ENCODE results near the gene RETSAT. TPM values are rescaled to one million over a fixed set of nuclear protein-coding genes. Genes with fewer than 3 reads are reported as not detected.
A peak's percentile ranks its signal among the peaks of the same experiment; 100 is the strongest.

The RETSAT gene
- total and polyA plus RNA-seq, 2 of the 13 experiments (the other 11 are each of a cell fraction or from before 2014, with no cell fraction given), result 46.7 to 61.0 TPM

- peak; percentile 98; the same call in 1 of the 2 replicates for TF ChIP-seq ZNF816 (CRISPR knock-in tag; IDR thresholded peaks at IDR 0.05; ENCODE audit: borderline replicate concordance)
- TF ChIP-seq ZBTB1 (CRISPR knock-in tag; IDR thresholded peaks at IDR 0.05; ENCODE audit: borderline replicate concordance), result no peak
- 0 out of 2 replicates have a peak, but pooled peaks have one; percentile 30 for TF ChIP-seq ZNF138 (CRISPR knock-in tag; IDR thresholded peaks at IDR 0.05; ENCODE audit: low read depth)
- peak; percentile 97; the same call in 1 of the 2 replicates for TF ChIP-seq MTA1 (CRISPR knock-in tag; IDR thresholded peaks at IDR 0.05; ENCODE audit: borderline replicate concordance)
- TF ChIP-seq BRD4 (CRISPR knock-in tag; IDR thresholded peaks at IDR 0.05), result peak; percentile 98
- peak; percentile 92; the same call in 1 of the 2 replicates for TF ChIP-seq DMTF1 (CRISPR knock-in tag; IDR thresholded peaks at IDR 0.05)
- TF ChIP-seq, protein P1, sequence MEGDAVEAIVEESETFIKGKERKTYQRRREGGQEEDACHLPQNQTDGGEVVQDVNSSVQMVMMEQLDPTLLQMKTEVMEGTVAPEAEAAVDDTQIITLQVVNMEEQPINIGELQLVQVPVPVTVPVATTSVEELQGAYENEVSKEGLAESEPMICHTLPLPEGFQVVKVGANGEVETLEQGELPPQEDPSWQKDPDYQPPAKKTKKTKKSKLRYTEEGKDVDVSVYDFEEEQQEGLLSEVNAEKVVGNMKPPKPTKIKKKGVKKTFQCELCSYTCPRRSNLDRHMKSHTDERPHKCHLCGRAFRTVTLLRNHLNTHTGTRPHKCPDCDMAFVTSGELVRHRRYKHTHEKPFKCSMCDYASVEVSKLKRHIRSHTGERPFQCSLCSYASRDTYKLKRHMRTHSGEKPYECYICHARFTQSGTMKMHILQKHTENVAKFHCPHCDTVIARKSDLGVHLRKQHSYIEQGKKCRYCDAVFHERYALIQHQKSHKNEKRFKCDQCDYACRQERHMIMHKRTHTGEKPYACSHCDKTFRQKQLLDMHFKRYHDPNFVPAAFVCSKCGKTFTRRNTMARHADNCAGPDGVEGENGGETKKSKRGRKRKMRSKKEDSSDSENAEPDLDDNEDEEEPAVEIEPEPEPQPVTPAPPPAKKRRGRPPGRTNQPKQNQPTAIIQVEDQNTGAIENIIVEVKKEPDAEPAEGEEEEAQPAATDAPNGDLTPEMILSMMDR (CRISPR knock-in tag; IDR thresholded peaks at IDR 0.05), result peak; percentile 47
- TF ChIP-seq ZNF710 (CRISPR knock-in tag; IDR thresholded peaks at IDR 0.05; ENCODE audit: borderline replicate concordance), result peak; percentile 80; the same call in 1 of the 2 replicates
- no peak for TF ChIP-seq PLRG1 (conservative IDR thresholded peaks at IDR 0.05)
- TF ChIP-seq ARNTL (CRISPR knock-in tag; IDR thresholded peaks at IDR 0.05), result peak; percentile 75
- TF ChIP-seq, protein P2, sequence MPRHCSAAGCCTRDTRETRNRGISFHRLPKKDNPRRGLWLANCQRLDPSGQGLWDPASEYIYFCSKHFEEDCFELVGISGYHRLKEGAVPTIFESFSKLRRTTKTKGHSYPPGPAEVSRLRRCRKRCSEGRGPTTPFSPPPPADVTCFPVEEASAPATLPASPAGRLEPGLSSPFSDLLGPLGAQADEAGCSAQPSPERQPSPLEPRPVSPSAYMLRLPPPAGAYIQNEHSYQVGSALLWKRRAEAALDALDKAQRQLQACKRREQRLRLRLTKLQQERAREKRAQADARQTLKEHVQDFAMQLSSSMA (CRISPR knock-in tag; IDR thresholded peaks at IDR 0.05), result no peak; the same call in 1 of the 2 replicates
- no peak; the same call in 1 of the 2 replicates for TF ChIP-seq ZNF589 (CRISPR knock-in tag; conservative IDR thresholded peaks at IDR 0.05)
- TF ChIP-seq NFRKB (IDR thresholded peaks at IDR 0.05), result no peak; the same call in 1 of the 2 replicates
- no peak; the same call in 1 of the 2 replicates for TF ChIP-seq NCOR1 (IDR thresholded peaks at IDR 0.05; ENCODE audit: borderline replicate concordance, low read length)
- TF ChIP-seq ZFP82 (CRISPR knock-in tag; IDR thresholded peaks at IDR 0.05; ENCODE audit: borderline replicate concordance), result no peak; the same call in 1 of the 2 replicates
- TF ChIP-seq FOXO1 (CRISPR knock-in tag; IDR thresholded peaks at IDR 0.05), result peak; percentile 80
- TF ChIP-seq MAZ (IDR thresholded peaks at IDR 0.05; ENCODE audit: borderline replicate concordance, low read depth, low read length), result peak; percentile 67
- peak; percentile 75 for TF ChIP-seq MAZ (CRISPR knock-in tag; IDR thresholded peaks at IDR 0.05; ENCODE audit: low read depth)
- peak; percentile 73; the same call in 1 of the 2 replicates for TF ChIP-seq NFIC (IDR thresholded peaks at IDR 0.05; ENCODE audit: low read length)
These were observed 26.3 kb downstream of the RETSAT start, which contains the start of gene TGOLN2 (continued) for GRCh38 chr2:85327822-85328617.

Measured in HepG2 (cell line).